Hindlimb muscle (tissue), 1 donor: ENCODE measurements around the gene SUSD4. TPM values are rescaled to one million over a fixed set of nuclear protein-coding genes. Genes with fewer than 3 reads are reported as not detected.

Experiments used
- DNase-seq: peaks from one replicate; pipeline ENCODE4 v3.0.0-alpha.2; 2013
- polyA plus RNA-seq: library from polyadenylated mRNA; unstranded; fragments of 120-200 nt; gene quantifications from one replicate; pipeline ENCODE4 v1.2.1, GENCODE V29; 2013; ENCODE audit not compliant: insufficient read length

SUSD4 gene
- polyA plus RNA-seq, 1 donor = 2.0 TPM

GRCh38 chr1:223329252-223329651 is 34.7 kb downstream of the SUSD4 start:
- no peak for DNase-seq

DNA sequence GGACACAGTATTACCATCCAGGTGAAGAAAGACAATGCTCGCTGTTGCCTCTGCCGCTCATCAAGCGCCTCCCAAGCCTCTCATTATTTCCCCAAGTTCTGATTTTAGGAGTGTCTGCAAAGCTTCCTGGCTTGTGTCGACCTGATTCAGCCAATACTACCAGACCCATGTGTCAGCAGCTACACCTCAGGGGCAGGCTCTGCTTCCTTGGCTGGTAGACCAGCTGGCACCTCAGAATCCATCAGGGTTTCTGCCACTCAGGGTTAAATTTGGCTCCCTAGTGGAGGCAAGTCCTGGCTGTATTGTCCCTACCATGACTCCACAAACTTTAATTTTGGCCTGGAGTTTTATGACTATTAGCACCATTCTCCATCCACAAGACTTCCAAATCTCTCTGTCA is 35.4 kb downstream of the SUSD4 start:
- DNase-seq = no peak

GRCh38 chr1:223326776-223327175 is 37.2 kb downstream of the SUSD4 start:
- DNase-seq = no peak

GRCh38 chr1:223323491-223324484 is 40.2 kb downstream of the SUSD4 start:
- no peak for DNase-seq

DNA sequence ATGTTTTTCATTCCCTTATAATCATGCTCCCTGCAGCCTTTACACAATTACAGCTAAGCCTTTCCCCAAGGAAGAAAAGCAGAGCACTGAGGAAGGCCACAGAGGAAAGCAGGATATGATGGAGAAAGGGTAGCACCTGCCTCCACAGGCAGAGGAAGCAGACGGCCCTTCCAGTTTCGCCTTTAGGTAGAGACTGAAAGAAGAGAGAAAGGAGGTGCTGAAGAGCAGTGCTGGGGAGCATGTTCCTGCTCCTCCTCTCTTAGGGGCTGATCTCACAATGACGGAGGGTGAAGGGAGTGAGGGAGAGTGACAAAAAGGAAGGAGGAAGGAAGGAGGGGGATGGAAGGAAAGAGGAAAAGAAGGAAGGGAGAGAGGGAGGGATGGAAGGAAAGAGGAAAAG is 41.1 kb downstream of the SUSD4 start:
- no peak for DNase-seq

GRCh38 chr1:223320959-223321358 is 43.0 kb downstream of the SUSD4 start:
- DNase-seq = no peak

DNA sequence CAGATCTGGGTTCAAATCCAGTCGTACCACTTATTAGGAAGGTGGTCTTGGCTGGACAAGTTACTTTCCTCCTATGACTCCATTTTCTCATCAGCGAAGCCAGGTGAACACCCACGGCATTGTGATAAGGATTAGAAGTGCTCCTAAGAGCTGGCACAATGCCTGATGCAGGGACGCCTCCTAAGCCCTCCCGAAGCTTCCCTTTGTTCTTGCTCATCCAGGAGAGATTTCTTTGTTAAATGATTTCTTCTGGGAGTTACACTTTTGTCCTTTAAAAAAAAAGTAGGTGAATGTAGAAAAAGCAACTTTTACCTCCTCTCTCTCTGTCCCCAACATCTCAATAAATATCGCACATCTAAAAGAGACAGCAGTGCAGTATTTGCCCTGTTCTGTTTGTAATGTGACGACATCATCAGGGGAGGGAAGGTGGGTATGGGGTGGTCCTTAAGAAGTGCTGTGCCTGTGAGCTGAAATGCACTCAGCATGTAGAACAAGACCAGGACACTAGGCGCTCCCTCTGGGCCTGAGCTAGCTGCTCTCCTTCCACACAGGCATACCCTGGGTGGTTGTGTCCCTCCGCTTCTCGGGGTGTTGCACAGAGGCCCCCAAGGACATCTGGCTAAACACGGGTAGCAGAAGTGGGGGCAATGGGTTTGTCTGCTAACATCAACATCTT is 43.9 kb downstream of the SUSD4 start:
- DNase-seq = no peak

DNA sequence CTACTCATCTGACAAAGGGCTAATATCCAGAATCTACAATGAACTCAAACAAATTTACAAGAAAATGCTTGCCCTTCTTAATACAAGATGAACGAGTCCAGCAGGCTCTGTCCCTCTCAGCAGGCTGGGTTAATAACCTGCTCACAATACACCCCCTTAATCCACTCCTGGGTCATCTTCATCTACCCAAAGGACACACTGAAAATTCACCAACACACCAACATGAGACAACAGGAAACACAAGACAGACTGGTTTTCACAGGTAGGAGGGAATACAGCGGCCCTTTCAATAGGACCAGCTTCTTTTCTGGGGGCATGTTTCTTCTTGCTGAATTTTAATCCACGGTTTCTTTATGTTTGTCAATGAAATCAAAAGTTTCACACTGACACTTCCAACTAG is 44.6 kb downstream of the SUSD4 start:
- no peak for DNase-seq

DNA sequence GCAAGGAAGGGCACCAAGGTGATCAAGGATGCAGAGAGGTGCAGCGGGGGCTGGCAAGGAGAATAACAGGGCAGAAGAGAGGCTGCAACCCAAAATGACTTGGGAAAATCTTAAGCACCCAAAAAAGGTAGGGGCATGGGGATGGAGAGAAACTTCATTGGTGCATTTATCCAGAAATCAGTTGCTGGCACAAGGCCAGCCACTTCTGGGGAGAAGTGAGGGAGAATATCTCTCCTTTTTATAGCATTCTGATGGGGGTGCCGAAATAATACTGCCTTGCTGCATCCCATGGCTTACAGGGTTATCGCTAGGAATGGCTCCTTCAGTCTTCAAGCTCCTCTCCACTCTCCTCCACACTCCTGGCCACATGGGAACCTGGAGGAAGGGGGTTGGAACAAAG is 47.9 kb downstream of the SUSD4 start:
- DNase-seq = no peak

DNA sequence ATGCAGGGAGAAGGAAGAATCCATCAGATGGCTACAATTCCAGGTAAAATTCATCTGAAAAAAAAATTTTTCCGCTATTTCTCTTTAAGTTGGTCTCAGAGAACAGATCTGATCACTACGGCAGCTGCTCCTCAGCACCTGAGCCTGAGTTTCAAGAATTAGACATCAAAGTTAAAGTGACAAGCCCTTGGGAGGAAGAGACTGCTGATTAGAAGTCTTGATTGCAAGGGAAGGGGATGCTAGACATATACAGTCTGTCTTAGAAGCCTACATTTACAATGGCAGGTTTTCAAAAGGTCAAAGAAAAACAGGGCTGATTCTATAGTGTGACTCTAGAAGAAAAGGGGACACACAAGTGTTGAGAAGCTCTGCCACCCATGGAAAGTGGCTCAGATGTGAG is 48.3 kb downstream of the SUSD4 start:
- no peak for DNase-seq

DNA sequence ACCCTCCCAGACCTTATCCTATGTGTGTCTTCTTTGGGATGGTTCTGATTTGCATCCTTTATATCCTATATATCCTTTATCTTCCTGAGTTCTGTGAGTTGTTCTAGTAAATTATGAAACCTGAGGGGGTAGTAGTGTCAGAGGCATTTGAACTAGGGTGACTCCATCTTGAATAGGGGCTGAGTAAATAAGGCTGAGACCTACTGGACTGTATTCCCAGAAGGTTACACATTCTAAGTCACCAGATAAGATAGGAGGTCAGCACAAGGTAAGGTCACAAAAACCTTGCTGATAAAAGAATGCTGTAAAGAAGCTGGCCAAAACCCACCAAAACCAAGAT is 50.6 kb downstream of the SUSD4 start:
- DNase-seq = no peak

DNA sequence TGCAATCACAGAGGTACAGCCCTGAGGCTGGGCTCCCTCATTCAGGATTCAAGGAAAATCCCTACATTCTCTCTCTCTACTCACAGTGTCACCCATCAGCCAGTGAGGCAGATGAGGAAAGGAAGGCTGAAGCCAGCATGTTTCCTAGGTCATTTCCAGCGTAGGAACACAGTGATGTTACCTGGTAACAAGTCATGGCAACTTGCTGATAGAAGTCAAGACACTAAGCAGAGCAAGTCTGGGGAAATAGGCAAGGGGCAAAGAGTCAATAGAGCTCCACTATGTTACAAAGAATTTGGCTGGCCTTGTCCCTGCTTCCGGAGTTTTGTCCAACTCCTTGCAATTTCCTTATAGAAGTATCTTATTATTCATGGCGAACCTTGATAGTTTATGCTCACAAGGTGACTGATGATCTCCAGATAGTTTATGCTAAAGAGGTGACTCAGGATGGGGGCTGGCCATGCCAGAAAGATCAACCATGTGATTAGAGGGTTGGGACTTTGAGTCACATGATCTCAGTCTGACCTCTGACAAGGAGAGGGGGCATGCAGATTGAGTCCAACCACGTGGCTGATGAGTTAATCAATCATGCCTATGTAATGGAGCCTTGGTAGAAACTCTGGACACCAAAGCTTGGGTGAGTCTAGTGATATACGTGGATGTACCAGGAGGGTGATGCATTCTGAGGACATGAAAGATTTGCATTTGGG is 51.1 kb downstream of the SUSD4 start:
- no peak for DNase-seq

GRCh38 chr1:223312273-223312672 is 51.7 kb downstream of the SUSD4 start:
- no peak for DNase-seq

DNA sequence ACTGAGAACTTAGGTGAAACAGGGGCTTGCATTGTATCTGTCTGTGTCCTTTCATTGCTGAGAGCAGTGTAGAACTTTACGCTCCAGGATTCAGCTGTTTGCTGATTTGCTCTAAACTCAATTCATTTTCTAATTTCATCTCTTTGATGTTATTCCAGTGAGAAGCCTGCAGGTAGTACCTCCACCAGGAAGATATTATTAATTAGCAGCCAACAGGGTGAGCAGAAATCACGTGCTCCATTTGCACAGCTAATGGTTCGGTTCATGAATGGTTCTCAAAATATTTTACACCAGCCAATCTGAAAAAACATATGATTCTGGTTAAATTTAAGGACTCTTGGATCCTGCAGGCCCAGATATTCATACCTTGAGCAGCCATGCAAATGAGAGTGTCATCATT is 52.1 kb downstream of the SUSD4 start:
- no peak for DNase-seq

DNA sequence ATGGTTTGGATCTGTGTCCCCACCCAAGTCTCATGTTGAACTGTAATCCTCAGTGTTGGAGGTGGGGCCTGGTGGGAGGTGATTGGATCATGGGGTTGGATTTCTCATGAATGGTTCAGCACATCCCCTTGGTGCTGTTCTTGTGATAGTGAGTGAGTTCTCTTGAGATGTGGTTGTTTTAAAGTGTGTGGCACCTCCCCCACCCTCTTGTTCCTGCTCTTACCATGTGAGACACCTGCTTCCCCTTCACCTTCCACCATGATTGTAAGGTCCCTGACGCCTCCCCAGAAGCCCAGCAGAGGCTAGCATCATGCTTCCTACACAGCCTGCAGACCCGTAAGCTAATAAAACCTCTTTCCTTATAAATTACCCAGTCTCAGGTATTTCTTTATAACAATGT is 55.8 kb downstream of the SUSD4 start:
- DNase-seq = no peak

GRCh38 chr1:223307544-223307943 is 56.4 kb downstream of the SUSD4 start:
- DNase-seq = no peak

- no peak for DNase-seq
Observed at GRCh38 chr1:223304931-223305330, 59.0 kb downstream of the SUSD4 start.

GRCh38 chr1:223301371-223301770 is 62.6 kb downstream of the SUSD4 start:
- DNase-seq = no peak

DNA sequence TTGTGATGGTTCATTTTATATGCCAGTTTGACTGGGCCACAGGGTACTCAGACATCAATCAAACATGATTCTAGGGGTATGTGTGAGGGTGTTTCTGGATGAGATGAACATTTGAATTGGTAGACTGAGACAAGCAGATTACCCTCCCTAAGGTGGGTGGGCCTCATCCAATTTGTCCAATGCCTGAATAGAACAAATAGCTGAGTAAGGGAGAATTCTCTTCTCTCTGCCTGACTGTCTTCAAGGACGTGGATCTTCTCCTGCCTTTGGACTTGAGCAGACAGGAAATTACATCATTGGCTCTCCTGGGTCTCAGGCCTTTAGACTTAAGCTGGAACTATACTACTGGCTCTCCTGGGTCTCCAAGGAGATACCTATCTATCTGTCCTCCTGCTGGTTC is 64.4 kb downstream of the SUSD4 start:
- no peak for DNase-seq

GRCh38 chr1:223298701-223299100 is 65.3 kb downstream of the SUSD4 start:
- no peak for DNase-seq

DNA sequence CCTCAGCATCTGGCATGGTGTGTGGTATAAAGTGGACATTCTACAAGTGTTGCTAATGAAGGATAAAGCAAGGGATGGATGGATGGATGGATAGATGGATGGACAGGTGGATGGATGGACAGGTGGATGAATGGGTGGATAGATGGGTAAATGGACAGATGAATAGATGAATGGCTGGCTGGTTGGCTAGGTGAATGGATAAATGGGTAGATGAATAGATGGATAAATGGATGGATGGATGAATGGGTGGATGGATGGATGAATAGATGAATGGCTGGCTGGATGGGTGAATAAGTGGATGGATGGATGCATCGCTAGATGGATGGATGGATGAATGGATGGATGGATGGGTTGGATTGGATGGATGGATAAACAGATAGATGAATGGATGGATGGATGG is 66.2 kb downstream of the SUSD4 start:
- DNase-seq = no peak

GRCh38 chr1:223291796-223292195 is 72.2 kb downstream of the SUSD4 start:
- DNase-seq = no peak

DNA sequence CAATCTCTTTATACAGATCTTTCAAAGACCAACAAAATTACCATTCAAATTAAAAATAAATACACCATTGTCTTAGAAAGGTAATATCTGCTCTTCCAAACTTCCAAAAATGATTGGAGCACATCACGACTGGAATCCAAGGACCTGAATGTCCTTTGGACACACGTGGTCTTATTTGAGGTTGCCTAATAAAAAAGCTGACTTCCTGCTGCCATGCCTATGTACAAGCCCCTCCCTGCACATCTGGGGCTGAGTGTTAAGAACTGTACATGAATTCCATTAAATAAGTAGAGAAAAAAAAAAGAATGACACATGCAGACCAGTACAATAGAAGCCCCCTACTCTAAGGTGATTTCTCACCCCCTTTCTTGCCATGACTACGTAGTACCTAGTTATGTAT is 73.6 kb downstream of the SUSD4 start:
- DNase-seq = no peak
